Renal pelvis (tissue), 4 donors: ENCODE data around the gene LAGE3. TPM values are rescaled to one million over a fixed set of nuclear protein-coding genes. Genes with fewer than 3 reads are reported as not detected.

Experiments
- DNase-seq: peaks from one replicate; pipeline ENCODE4 v3.0.0-alpha.2; 2013
- polyA plus RNA-seq, 3 donors: library from polyadenylated mRNA; unstranded; fragments of 120-200 nt; gene quantifications; one replicate each; pipeline ENCODE4 v1.2.1, GENCODE V29; 2013; ENCODE audit not compliant: insufficient read length in 3 of 3

Gene LAGE3
- polyA plus RNA-seq, 3 donors: 13.1 to 19.1 (median 16.1) TPM

DNA sequence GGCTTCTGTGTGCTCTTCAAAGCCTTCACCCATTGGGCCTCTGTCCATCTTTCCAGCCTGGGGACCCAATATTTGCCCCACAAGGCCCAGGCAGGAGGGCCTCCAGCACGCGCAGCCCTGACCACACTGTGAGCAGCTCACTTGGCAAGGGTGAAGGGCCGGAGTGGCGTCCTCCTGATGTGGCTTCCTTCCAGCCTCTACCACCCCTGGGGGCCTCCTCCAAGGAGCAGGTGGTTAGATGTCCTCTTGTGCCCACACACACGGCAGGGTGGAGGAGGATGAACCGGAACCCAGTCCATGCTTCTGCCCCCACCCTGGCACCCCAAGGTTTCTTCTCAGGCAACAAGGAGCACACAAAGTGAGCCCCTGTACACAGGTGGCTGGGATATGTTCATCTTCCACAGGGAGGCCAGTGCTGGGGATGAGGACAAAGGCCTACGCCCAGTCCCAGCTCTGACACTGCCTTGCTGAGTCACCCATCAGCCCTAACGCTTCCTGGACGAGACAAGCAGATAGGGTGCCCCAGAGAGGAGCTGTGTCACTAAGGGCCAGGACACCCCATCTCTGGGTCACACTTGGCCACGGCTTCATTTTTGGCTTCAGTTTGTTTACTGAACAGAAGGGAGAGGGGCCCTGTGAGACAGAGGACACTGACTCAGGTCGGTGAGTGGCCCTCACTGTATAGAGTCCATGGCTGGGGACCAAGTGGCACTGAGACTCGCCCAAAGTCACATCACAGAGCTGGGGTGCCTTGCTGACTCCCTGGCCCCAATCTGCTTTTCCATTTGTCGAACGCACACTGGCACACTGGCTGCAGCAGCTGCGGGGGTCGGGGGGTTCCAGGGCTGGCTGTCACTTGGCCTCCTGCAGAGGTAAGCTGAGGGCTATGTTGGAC is 5.4 kb upstream of the LAGE3 start:
- DNase-seq: no peak

DNA sequence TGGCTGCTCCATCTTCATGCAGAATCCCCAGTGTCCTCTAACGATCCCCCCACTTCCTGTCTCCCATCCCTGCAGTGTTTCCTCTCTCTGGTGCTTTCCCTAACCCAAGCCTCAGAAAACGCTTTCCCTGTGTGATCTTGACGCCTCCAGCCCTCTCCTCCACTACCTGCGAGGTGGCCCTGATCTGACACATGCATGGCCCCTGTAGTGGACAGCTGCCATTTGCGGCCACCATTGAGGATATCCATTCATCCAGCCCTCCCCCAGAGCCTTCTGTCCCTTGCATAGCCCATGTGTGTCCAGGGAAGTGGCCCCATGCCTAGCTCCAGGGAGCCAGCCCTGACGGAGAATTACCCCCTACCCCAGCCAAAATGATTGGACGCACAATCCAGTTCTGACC is 4.2 kb upstream of the LAGE3 start:
- no peak for DNase-seq

DNA sequence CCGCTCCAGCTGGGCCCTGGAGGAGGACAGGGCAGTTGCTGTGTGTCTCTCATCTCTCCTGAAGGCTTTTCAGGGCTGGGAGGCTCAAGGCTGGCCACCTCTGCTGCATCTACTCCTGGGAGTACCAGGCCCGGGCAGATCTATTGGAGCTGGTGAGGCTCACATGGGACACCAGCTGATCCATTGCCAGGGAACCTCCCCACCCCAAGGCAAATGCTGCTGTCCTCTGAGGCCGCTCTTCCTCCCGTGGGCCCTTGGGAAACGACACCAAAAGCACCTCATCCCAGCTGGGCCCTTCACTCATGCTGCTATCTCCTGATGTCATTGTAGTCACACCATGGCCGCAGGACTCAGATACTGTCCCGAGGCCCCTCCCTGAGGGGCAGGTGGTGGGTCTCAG is 3.7 kb upstream of the LAGE3 start:
- no peak for DNase-seq

DNA sequence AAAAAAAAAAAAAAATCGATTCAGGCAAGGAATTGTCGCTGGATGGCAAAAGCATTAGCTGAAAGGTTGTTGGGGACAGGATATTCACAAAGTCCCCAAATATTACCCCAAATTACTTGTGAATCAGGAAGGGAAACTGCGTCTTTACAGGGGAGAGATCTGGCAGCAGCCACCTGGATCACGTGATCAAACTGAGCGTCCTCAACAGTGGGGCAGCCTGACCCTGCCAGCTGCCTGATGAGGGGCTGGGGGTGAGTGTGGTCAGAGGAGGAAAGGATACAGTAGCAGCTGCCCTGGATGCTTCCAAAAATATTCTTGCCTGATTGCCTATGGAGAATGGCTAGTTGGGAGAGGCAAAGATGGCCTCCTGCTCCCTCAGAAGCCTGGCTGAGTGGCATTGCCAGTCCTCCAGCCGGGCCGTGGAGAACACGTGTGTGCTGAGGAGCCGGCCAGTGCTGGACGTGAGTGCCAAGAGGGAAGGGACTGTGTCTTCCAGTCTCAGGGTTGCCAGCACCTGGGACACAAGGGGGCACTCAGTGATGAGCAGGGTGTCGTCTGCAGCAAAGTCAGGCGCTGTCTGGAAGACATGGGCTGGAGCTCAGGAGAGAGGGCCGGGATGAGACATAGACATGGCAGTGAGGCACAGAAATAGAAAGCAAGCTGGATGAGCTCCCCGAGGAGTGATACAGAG is 3.0 kb upstream of the LAGE3 start:
- no peak for DNase-seq

DNA sequence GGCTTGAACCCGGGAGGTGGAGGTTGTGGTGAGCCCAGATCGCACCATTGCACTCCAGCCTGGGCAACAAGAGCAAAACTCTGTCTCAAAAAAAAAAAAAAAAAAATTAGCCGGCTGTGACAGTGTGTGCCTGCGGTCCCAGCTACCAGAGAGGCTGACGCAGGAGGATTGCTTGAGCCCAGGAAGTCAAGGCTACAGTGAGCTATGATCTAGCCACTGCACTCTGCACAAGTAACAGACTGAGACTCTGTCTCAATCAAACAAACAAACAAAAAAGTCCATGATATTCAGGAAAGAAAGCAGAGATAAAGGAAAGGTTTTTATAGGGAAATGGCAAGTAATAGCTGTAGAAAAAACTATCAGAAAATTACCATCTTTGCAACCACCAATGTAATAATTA is 2.1 kb upstream of the LAGE3 start:
- no peak for DNase-seq

DNA sequence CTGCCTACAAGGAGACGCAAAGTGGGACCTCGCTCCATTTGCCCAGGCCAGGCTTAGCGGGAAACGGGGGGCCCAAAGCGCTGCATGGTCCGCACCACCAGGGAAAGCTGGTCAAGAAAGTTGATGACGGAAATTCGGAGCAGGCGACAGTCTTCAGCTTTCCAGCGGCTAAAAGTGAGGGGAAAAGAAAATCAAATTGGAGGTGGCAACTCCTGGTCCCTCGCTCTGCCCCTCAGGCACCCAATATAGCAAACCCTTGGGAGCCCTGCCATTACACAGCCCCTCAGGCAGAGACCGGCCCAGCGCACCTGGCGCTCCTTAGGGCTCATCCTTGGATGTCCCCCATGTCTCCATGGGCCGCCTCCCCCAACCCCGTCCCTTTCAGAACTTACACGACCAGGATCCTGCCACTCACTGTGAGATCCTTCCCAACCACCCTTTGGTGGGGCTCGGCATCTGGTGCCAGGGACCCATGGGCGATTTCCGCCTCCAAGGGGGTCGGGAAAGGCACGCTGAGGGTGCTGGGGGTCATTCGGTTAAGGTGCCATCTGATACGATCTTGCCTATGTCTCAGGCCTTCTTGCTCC is 1.1 kb downstream of the LAGE3 start:
- DNase-seq: no peak

DNA sequence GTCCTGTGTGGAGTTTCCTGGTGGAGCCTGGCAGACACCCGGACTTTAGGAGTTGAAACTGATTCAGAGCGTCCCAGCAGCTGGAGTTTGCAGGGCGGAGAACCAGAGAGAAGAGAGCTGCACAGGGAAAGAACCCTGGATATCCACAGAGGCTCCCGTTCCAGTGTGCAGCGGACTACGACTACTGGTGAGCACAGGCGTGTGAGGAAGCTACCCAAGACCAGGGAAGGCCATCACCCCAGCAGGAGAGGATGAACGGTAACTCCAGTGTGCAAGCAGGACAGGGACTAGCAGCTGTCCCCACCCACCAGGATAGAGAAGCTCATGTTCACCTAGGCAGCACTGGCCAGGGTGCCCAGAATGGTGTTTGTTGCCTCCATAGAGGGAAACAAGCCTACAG is 2.3 kb downstream of the LAGE3 start:
- no peak for DNase-seq

DNA sequence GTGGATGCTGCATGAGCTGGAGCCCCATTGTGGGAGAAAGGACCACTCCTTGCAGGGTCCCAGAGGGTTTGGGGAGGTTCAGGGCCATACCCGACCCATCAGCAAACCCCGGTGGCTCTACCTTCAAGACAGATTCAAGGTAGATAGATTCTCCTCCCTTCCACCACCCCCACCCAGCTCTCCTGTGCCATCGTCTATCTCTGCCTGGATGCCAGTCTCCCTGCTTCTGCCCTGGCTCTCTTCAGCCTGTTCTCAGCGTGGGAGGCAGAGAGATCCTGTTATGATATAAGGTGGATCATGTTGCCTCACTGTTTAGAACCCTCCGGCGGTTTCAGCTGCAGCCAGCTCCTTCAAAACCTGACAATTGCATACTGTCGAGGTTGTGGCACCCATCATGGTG is 5.4 kb downstream of the LAGE3 start:
- no peak for DNase-seq

DNA sequence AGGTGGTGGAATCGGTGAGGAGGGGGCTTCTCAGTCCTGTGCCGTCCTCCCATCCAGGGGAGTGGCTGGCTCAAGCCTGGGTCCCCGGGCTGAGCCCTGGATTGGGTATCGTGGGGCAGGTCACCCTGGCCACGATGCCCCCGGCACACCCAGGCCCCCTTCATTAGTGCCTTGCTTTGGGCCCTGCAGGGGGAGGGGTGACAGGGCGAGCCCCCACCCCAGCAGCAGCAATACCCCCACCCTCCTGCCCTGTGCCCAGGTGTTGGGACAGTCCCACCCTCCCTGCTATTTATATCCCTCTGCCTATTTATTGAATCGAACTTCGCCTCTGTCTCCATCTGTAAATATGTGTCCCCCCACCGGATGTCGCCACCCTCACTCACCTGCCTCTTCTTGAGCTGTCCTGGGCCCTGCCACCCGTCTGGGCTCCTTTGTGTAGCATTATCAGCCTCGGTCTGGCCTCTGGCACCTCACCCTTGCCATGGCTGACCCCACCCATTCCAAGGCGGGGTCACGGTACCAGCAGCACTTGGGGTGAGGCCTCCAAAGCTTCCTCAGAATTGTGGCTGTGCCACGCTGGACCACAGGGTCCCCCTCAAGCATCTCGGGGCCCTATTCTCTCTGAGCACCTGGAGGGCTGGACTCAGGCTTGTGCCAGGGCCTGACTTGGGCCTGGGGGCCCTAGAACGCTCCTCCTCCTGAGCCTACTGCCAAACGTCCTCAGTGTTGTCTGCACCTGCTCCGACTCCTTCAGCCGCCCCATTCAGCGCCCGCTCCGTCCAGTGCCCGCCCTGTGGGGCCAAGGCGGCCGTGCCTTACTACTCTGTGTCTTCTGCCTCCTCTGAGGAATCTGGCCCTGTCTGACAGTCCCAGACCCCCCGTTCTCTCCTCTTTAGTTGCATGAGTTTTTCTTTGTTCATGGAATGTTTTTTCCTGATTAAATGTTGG is 6.1 kb downstream of the LAGE3 start:
- DNase-seq: no peak

DNA sequence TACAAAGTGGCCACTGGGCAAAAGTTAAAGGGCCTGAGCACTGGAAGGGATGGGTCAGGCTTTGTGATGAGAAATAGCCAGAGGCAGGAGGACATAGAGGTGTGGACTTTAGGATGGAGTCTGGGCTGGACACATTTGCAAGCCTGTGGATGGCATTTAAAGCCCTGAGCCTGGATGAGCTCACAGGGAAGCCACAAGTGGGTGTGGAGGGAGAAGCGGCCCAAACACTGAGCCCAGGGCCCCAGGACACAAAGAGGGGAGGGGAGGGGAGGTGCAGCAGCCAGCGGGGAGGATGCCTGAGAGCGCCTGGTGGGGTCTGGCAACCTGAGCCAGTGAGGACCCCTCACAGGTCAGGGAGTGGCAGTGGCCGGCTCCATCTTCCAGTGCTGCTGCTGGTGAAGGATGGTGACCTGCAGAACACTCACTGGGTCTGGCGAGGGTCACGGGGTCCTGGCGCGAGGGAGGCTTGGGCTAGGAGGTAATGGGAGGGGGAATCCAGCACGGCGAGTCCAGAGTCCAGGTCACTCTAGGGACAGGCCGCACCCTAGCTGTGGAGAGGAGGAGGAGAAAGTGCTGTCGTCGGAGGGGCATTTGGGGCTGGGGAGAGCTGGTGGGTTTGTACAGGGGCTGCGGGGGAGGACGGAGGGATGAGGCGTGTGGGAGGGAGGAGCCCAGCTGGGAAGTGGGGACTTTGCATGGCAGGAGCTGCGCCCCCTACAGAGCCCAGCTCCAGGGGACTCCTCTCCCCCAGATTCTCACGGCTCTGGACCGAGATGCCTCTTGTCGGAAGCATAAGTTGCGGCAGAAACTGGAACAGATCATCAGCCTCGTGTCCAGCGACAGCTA is 7.0 kb downstream of the LAGE3 start:
- DNase-seq: no peak

DNA sequence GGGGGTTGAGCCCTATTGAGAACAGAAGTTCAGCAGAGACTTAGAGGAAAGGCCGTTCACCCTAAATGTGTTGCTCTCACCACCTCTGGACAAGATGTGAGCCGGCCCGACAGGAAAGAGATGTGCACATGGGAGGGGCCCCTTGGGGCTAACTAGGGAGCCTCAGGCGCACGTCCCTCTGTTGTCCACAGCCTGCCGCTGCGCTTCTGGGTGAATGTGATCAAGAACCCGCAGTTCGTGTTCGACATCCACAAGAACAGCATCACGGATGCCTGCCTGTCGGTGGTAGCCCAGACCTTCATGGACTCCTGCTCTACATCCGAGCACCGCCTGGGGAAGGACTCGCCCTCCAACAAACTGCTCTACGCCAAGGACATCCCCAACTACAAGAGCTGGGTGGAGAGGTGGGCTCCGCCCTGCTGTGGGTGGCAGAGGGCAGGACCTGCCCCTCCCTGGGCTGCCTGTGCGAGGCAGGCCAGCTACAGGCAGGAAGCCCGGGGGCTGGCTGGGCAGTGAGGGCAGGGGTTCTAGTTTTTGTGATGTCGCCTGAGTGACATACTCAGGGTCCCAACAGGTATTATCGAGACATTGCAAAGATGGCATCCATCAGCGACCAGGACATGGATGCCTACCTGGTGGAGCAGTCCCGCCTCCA is 8.0 kb downstream of the LAGE3 start:
- no peak for DNase-seq

DNA sequence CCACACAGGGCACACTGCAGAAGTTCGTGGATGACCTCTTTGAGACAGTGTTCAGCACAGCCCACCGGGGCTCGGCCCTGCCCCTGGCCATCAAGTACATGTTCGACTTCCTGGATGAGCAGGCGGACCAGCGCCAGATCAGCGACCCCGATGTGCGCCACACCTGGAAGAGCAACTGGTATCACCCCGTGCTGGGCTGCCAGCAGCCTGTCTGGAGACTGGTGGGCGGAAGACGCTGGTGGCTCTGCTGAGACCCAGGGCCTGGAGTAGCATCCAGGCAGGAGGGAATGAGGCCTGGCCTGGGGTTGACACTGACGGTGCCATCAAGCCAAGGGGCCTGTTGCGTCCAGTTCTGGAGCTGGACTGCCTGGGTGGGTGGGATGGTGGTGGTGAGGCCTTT is 8.6 kb downstream of the LAGE3 start:
- no peak for DNase-seq

DNA sequence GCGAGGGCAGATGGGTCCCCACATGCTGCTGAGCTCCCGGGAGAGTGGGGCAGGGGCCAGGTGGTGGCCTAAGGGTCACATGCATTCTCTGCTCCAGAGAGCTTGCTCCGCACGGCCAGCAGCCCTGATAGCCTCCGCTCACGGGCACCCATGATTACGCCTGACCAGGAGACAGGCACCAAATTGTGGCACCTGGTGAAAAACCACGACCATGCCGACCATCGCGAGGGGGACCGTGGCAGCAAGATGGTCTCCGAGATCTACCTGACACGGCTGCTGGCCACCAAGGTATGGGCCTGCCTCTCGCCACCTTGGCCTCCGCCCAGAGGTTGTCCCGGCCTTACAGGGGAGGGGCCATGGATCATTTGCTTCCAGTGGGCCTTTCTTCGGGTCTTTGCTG is 9.2 kb downstream of the LAGE3 start:
- DNase-seq: no peak

DNA sequence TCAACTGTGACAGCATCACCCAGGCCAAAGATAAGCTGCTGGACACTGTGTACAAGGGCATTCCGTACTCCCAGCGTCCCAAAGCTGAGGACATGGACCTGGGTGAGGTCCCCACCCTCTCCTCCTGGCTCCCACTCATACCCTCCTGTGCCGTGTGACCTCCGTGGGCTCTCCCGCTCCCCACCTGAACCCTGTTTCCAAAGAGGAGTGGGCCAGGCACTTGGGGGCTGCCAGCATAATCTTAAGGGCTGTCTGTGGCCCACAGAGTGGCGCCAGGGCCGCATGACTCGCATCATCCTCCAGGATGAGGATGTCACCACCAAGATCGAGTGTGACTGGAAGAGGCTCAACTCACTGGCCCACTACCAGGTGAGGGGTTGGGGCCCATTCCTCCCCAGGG is 10.0 kb downstream of the LAGE3 start:
- DNase-seq: no peak

DNA sequence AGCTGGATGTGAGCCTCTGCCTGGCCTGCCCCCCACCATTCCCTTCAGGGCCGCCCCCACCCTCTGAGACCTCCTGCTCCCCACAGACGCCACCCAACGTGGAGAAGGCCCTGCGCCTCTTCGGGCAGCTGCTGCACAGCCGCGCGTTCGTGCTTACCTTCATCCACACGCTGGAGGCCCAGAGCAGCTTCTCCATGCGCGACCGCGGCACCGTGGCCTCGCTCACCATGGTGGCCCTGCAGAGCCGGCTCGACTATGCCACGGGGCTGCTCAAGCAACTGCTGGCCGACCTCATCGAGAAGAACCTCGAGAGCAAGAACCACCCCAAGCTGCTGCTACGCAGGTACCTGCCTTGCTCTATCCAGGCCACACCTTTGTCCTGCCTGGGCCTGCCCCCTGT is 10.9 kb downstream of the LAGE3 start:
- no peak for DNase-seq

DNA sequence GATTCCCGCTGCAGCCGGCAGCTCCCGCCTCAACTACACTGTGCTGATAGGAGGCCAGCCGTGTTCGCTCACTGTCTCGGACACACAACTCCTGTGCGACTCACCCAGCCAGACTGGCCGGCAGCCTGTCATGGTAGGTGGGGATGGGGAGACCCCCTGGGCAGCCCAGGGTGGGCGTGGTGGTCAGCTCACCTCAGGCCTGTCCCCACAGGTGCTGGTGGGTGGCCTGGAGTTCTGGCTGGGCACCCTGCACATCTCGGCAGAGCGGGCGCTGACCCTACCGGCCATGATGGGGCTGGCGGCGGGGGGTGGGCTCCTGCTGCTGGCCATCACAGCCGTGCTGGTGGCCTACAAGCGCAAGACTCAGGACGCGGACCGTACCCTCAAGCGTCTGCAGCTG is 11.5 kb downstream of the LAGE3 start:
- no peak for DNase-seq

DNA sequence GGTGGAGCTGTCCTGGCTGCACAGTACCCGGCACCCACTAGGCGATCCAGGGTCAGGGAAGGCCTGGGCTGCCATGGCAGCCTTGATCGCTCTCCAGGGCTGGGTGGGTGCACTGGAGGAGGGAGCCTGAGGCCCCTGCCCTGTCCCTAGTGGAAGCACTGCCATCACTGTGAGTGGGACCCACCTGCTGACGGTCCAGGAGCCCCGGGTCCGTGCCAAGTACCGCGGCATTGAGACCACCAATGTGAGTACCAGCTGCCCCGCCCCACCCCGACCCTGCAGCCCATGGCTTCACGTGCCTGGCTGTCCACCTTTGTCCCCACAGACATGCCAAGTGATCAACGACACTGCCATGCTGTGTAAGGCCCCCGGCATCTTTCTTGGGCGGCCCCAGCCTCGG is 12.2 kb downstream of the LAGE3 start:
- no peak for DNase-seq

DNA sequence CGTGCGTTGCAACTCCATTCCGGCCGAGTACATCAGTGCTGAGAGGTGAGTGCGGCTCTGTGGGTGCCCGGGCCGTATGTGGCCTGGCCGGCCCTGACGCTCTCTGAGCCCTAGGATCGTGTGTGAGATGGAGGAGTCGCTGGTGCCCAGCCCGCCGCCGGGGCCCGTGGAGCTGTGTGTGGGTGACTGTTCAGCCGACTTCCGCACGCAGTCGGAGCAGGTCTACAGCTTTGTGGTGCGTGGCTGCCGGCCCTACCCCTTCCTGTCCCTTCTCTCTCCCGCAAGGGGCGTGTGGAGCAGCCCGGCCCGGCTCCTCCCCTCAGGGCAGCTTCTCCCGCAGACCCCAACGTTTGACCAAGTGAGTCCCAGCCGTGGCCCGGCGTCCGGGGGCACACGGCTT is 13.0 kb downstream of the LAGE3 start:
- DNase-seq: no peak

DNA sequence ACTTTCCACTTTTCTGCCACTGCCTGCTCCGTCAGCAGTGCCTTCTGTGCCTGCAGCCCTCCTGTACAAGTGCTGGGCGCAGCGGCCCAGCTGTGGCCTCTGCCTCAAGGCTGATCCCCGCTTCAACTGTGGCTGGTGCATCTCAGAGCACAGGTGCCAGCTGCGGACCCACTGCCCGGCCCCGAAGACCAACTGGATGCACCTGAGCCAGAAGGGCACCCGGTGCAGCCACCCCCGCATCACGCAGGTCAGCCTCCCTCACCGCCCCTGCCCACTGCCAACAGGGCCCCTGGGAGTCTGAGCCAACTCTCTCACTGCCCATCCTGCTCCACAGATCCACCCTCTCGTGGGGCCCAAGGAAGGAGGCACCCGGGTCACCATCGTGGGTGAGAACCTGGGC is 13.5 kb downstream of the LAGE3 start:
- no peak for DNase-seq

DNA sequence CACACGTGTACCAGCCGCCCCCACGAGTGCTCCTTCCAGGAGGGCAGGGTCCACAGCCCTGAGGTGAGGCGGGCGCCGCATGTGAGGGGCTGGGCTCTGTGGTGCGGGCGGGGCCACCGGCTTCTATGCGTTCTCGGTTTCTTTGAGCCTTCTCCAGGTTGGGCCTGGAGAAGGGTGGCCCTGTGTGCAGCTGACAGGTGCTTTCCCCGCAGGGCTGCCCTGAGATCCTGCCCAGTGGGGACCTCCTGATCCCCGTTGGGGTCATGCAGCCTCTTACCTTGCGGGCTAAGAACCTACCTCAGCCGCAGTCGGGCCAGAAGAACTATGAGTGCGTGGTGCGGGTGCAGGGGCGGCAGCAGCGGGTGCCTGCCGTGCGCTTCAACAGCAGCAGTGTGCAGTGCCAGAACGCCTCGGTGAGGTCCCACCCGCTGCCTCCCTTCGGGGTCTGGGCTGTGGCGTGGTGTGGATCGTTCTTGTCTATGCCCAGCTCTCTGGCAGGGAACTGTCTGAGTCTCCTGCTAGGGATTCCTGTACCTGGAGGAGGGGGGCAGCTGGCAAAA is 14.2 kb downstream of the LAGE3 start:
- no peak for DNase-seq
